Esophagus muscularis mucosa (tissue), 4 donors: ENCODE measurements around the gene RFPL4AL1.

Experiments
- CTCF ChIP-seq, 3 experiments: fragments of 200-600 bp in 2 of 3; fragments of 450-650 bp in 1 of 3; sonication (generic) in 2 of 3; IDR thresholded peaks; one replicate each; pipeline ENCODE4 v1.5.1; 2017 to 2019; ENCODE audit warnings: antibody characterized with exemption in 3 of 3, mild to moderate bottlenecking in 2 of 3, moderate library complexity in 1 of 3
- EP300 ChIP-seq: sonication (generic); formaldehyde crosslinking; IDR thresholded peaks from one replicate; pipeline ENCODE4 v1.6.1; 2017; ENCODE audit warnings: antibody characterized with exemption
- POLR2A ChIP-seq: fragments of 450-650 bp; IDR thresholded peaks from one replicate; pipeline ENCODE4 v1.6.1; 2017; ENCODE audit warnings: antibody characterized with exemption, moderate library complexity, mild to moderate bottlenecking, low read depth

- no peak for TF ChIP-seq CTCF (IDR thresholded peaks at IDR 0.05)
- TF ChIP-seq POLR2A: no peak
- no peak for TF ChIP-seq EP300
Measured at GRCh38 chr19:55820037-55820436, 51.1 kb downstream of the RFPL4AL1 start.
